Hindlimb muscle (tissue), 1 donor: ENCODE data around the gene KAT2A. TPM values are rescaled to one million over a fixed set of nuclear protein-coding genes. Genes with fewer than 3 reads are reported as not detected.

Experiments used
- polyA plus RNA-seq: library from polyadenylated mRNA; unstranded; fragments of 120-200 nt; gene quantifications from one replicate; pipeline ENCODE4 v1.2.1, GENCODE V29; 2013; ENCODE audit not compliant: insufficient read length

KAT2A gene
- polyA plus RNA-seq, 1 donor: 49.6 TPM

Other genes with a start within 250 kb of the KAT2A start
- 52.7 TPM for gene ACLY, start 202.4 kb downstream of the KAT2A start, polyA plus RNA-seq
- 1.1 TPM for gene ODAD4, start 190.8 kb downstream of the KAT2A start, polyA plus RNA-seq
- 45.6 TPM for gene CNP, start 154.6 kb downstream of the KAT2A start, polyA plus RNA-seq
- 95.6 TPM for gene DNAJC7, start 103.9 kb downstream of the KAT2A start, polyA plus RNA-seq
- 51.1 TPM for gene NKIRAS2, start 101.3 kb downstream of the KAT2A start, polyA plus RNA-seq
- gene C17orf113, start 70.8 kb downstream of the KAT2A start, polyA plus RNA-seq: 1.8 TPM
- 8.0 TPM for gene ZNF385C, start 22.9 kb downstream of the KAT2A start, polyA plus RNA-seq
- 5.6 TPM for gene DHX58, start 8.7 kb downstream of the KAT2A start, polyA plus RNA-seq
- 0.34 TPM for gene HSPB9, start 1.4 kb upstream of the KAT2A start, polyA plus RNA-seq
- gene RAB5C, start 33.6 kb upstream of the KAT2A start, polyA plus RNA-seq: 64.1 TPM
- 0.10 TPM for gene KCNH4, start 59.8 kb upstream of the KAT2A start, polyA plus RNA-seq
- gene HCRT, start 64.1 kb upstream of the KAT2A start, polyA plus RNA-seq: not detected
- 14.4 TPM for gene GHDC, start 73.1 kb upstream of the KAT2A start, polyA plus RNA-seq
- gene STAT5B, start 155.0 kb upstream of the KAT2A start, polyA plus RNA-seq: 45.6 TPM
- 22.1 TPM for gene STAT5A, start 167.1 kb upstream of the KAT2A start, polyA plus RNA-seq